Keratinocyte (primary cell): ENCODE results near the gene FBN2.

ENCODE experiments used
- CTCF ChIP-seq, 3 experiments: IDR thresholded peaks in 1 of 3; conservative IDR thresholded peaks in 1 of 3; optimal IDR thresholded peaks in 1 of 3; 2 replicates in 2 of 3; 3 replicates in 1 of 3; pipeline versions ENCODE3 to v1.5.1; 2011; ENCODE audit warnings: low read length in 3 of 3, mild to moderate bottlenecking in 3 of 3, moderate library complexity in 2 of 3, control low read depth in 1 of 3, inconsistent platforms in 1 of 3; ENCODE audit not compliant: insufficient read depth in 2 of 3; ENCODE audit errors: extremely low read depth in 1 of 3
- EZH2 ChIP-seq: IDR thresholded peaks from one replicate; pipeline ENCODE4 v1.6.1; 2012; ENCODE audit warnings: inconsistent platforms, mild to moderate bottlenecking, low read length, moderate library complexity

- TF ChIP-seq CTCF (optimal IDR thresholded peaks at IDR 0.05 in 1 of 3, IDR thresholded peaks at IDR 0.05 in 1 of 3, conservative IDR thresholded peaks at IDR 0.05 in 1 of 3; ENCODE audit: extremely low read depth in 1 of 3, insufficient read depth in 2 of 3, low read length in 3 of 3) = no peak
- no peak for TF ChIP-seq EZH2
Measured at GRCh38 chr5:128516978-128517377, 21.1 kb downstream of the FBN2 start.
